ENCODE measurements around the gene DNAJC21. TPM values are rescaled to one million over a fixed set of nuclear protein-coding genes. Genes with fewer than 3 reads are reported as not detected.

The DNAJC21 gene
- total and polyA plus RNA-seq, 9 of the 15 experiments (the other 6 are each of a cell fraction or from before 2014, with no cell fraction given): 26.6 to 105 (median 70.7) TPM

DNA sequence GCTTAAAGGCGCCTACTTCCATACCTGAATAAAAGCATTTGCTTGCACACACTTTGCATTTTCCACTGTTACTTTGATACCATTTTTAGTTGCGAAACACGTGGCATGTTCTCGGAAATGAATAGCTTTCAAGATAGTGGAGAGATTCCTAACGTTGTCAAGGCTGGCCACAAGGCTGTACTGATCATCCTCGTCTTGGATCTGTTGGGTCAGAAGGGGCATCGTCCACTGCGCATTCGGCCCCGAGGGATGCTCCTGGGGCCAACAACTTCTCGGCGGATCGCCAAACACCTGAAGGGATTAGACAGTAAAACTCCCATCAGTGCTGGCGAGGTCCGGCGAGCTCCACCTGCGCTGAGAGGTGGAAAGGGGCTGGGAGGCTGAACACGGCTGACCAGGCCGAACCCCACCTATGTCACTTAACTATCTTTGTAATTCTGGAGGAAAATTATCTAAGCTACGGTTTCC lies 14.7 kb upstream of the DNAJC21 start (continued):
- TF ChIP-seq ZNF583 (CRISPR knock-in tag; IDR thresholded peaks at IDR 0.05): no peak
- TF ChIP-seq, protein P1, sequence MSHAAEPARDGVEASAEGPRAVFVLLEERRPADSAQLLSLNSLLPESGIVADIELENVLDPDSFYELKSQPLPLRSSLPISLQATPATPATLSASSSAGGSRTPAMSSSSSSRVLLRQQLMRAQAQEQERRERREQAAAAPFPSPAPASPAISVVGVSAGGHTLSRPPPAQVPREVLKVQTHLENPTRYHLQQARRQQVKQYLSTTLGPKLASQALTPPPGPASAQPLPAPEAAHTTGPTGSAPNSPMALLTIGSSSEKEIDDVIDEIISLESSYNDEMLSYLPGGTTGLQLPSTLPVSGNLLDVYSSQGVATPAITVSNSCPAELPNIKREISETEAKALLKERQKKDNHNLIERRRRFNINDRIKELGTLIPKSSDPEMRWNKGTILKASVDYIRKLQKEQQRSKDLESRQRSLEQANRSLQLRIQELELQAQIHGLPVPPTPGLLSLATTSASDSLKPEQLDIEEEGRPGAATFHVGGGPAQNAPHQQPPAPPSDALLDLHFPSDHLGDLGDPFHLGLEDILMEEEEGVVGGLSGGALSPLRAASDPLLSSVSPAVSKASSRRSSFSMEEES (CRISPR knock-in tag; IDR thresholded peaks at IDR 0.05): no peak
- TF ChIP-seq, protein P2, sequence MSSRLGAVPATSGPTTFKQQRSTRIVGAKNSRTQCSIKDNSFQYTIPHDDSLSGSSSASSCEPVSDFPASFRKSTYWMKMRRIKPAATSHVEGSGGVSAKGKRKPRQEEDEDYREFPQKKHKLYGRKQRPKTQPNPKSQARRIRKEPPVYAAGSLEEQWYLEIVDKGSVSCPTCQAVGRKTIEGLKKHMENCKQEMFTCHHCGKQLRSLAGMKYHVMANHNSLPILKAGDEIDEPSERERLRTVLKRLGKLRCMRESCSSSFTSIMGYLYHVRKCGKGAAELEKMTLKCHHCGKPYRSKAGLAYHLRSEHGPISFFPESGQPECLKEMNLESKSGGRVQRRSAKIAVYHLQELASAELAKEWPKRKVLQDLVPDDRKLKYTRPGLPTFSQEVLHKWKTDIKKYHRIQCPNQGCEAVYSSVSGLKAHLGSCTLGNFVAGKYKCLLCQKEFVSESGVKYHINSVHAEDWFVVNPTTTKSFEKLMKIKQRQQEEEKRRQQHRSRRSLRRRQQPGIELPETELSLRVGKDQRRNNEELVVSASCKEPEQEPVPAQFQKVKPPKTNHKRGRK (tag; IDR thresholded peaks at IDR 0.05): 0 out of 2 replicates have a peak, but pooled peaks have one; percentile 7
- peak; percentile 91 for TF ChIP-seq SAP30 (IDR thresholded peaks at IDR 0.05; ENCODE audit: borderline replicate concordance, insufficient read depth, low read depth, low read length, poor library complexity, severe bottlenecking)
- TF ChIP-seq, protein P3, sequence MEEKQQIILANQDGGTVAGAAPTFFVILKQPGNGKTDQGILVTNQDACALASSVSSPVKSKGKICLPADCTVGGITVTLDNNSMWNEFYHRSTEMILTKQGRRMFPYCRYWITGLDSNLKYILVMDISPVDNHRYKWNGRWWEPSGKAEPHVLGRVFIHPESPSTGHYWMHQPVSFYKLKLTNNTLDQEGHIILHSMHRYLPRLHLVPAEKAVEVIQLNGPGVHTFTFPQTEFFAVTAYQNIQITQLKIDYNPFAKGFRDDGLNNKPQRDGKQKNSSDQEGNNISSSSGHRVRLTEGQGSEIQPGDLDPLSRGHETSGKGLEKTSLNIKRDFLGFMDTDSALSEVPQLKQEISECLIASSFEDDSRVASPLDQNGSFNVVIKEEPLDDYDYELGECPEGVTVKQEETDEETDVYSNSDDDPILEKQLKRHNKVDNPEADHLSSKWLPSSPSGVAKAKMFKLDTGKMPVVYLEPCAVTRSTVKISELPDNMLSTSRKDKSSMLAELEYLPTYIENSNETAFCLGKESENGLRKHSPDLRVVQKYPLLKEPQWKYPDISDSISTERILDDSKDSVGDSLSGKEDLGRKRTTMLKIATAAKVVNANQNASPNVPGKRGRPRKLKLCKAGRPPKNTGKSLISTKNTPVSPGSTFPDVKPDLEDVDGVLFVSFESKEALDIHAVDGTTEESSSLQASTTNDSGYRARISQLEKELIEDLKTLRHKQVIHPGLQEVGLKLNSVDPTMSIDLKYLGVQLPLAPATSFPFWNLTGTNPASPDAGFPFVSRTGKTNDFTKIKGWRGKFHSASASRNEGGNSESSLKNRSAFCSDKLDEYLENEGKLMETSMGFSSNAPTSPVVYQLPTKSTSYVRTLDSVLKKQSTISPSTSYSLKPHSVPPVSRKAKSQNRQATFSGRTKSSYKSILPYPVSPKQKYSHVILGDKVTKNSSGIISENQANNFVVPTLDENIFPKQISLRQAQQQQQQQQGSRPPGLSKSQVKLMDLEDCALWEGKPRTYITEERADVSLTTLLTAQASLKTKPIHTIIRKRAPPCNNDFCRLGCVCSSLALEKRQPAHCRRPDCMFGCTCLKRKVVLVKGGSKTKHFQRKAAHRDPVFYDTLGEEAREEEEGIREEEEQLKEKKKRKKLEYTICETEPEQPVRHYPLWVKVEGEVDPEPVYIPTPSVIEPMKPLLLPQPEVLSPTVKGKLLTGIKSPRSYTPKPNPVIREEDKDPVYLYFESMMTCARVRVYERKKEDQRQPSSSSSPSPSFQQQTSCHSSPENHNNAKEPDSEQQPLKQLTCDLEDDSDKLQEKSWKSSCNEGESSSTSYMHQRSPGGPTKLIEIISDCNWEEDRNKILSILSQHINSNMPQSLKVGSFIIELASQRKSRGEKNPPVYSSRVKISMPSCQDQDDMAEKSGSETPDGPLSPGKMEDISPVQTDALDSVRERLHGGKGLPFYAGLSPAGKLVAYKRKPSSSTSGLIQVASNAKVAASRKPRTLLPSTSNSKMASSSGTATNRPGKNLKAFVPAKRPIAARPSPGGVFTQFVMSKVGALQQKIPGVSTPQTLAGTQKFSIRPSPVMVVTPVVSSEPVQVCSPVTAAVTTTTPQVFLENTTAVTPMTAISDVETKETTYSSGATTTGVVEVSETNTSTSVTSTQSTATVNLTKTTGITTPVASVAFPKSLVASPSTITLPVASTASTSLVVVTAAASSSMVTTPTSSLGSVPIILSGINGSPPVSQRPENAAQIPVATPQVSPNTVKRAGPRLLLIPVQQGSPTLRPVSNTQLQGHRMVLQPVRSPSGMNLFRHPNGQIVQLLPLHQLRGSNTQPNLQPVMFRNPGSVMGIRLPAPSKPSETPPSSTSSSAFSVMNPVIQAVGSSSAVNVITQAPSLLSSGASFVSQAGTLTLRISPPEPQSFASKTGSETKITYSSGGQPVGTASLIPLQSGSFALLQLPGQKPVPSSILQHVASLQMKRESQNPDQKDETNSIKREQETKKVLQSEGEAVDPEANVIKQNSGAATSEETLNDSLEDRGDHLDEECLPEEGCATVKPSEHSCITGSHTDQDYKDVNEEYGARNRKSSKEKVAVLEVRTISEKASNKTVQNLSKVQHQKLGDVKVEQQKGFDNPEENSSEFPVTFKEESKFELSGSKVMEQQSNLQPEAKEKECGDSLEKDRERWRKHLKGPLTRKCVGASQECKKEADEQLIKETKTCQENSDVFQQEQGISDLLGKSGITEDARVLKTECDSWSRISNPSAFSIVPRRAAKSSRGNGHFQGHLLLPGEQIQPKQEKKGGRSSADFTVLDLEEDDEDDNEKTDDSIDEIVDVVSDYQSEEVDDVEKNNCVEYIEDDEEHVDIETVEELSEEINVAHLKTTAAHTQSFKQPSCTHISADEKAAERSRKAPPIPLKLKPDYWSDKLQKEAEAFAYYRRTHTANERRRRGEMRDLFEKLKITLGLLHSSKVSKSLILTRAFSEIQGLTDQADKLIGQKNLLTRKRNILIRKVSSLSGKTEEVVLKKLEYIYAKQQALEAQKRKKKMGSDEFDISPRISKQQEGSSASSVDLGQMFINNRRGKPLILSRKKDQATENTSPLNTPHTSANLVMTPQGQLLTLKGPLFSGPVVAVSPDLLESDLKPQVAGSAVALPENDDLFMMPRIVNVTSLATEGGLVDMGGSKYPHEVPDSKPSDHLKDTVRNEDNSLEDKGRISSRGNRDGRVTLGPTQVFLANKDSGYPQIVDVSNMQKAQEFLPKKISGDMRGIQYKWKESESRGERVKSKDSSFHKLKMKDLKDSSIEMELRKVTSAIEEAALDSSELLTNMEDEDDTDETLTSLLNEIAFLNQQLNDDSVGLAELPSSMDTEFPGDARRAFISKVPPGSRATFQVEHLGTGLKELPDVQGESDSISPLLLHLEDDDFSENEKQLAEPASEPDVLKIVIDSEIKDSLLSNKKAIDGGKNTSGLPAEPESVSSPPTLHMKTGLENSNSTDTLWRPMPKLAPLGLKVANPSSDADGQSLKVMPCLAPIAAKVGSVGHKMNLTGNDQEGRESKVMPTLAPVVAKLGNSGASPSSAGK (IDR thresholded peaks at IDR 0.05): peak; percentile 54; the same call in 1 of the 2 replicates
- TF ChIP-seq ZNF347 (CRISPR knock-in tag; IDR thresholded peaks at IDR 0.05; ENCODE audit: low read depth): no peak
- TF ChIP-seq, protein P4, sequence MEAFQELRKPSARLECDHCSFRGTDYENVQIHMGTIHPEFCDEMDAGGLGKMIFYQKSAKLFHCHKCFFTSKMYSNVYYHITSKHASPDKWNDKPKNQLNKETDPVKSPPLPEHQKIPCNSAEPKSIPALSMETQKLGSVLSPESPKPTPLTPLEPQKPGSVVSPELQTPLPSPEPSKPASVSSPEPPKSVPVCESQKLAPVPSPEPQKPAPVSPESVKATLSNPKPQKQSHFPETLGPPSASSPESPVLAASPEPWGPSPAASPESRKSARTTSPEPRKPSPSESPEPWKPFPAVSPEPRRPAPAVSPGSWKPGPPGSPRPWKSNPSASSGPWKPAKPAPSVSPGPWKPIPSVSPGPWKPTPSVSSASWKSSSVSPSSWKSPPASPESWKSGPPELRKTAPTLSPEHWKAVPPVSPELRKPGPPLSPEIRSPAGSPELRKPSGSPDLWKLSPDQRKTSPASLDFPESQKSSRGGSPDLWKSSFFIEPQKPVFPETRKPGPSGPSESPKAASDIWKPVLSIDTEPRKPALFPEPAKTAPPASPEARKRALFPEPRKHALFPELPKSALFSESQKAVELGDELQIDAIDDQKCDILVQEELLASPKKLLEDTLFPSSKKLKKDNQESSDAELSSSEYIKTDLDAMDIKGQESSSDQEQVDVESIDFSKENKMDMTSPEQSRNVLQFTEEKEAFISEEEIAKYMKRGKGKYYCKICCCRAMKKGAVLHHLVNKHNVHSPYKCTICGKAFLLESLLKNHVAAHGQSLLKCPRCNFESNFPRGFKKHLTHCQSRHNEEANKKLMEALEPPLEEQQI (IDR thresholded peaks at IDR 0.05): 0 out of 2 replicates have a peak, but pooled peaks have one; percentile 12
